Activated CD4-positive, alpha-beta T cell treated with anti-CD3 and anti-CD28 coated beads, Interleukin-10, Interleukin-2, amounts not matched to agents 100 ng/mL and 50 ng/mL, durations not matched to agents 16 hours and 8 hours (primary cell): ENCODE results near the gene XYLT1.
"Not testable (repeated sequence)": the region's sequence is repeated elsewhere in the genome, so short reads cannot be mapped to it uniquely, and the experiment has no call there.

Experiments used
- DNase-seq: peaks from one replicate; pipeline ENCODE4 v3.0.0-alpha.2; 2020

Gene XYLT1, protein sequence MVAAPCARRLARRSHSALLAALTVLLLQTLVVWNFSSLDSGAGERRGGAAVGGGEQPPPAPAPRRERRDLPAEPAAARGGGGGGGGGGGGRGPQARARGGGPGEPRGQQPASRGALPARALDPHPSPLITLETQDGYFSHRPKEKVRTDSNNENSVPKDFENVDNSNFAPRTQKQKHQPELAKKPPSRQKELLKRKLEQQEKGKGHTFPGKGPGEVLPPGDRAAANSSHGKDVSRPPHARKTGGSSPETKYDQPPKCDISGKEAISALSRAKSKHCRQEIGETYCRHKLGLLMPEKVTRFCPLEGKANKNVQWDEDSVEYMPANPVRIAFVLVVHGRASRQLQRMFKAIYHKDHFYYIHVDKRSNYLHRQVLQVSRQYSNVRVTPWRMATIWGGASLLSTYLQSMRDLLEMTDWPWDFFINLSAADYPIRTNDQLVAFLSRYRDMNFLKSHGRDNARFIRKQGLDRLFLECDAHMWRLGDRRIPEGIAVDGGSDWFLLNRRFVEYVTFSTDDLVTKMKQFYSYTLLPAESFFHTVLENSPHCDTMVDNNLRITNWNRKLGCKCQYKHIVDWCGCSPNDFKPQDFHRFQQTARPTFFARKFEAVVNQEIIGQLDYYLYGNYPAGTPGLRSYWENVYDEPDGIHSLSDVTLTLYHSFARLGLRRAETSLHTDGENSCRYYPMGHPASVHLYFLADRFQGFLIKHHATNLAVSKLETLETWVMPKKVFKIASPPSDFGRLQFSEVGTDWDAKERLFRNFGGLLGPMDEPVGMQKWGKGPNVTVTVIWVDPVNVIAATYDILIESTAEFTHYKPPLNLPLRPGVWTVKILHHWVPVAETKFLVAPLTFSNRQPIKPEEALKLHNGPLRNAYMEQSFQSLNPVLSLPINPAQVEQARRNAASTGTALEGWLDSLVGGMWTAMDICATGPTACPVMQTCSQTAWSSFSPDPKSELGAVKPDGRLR

GRCh38 chr16:17470908-17471718, at the start of gene XYLT1:
TSS of gene XYLT1 (minus strand) at chr16:17470960. CDS start at chr16:17470796, 164 bp downstream.
- DNase-seq: peak; percentile 50

DNA sequence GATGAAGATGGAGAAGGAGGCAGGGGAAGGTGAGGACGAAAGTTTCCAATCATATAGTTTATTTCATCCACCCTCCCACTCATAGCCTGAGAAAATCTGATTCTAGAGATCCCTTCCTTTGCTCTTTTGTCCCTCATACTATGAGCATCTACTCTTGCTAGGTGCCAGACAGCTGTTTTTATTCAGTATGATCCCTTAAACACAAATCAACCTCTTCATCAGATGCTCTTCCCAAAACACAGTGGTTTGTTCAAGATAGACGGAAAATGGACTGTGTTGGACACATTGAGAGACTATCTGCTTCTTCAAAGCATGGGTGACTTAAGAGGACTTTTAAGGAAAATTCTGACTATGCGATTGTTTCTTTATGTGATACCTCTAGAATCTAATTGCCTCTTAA, 49.4 kb upstream of the XYLT1 start:
- no peak for DNase-seq

DNA sequence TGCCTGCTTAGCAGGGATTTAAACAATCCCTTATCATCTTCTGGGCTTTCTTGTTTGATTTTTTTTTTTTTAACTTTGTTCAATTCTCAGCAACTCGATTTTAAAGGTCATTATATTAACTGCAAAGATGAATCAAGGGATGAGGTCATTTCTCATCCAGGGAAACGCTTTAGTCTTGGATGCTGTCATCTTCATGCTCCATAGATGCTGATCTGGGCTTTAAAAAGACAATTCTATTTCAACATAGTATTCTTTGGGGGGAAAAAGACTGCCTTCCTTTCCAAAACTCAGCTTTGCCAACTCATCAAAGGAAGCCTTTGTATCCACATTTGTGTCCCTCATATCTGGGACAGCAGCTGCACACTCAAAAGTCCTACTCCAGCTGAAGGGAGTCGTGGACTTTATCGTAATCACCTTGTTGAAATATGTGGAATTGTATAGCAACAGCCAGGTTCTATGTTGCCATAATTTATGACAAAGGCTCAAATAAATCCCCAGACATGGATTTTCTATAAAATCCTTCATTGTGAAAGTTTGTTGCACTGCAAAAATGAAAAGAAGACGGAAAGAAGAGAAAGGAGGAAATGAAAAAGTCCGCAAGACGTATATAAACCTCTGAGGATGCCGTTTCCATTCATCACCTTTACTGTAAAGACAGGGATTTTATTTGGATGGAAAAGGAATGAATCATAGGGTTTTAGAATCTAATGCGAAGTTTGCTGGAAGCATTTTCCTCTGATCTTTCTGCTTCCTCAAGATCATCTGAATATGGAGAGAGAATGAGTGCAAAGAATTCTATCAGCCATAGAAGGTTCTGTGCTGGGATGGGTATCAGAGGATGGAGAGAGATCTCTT, 48.6 kb upstream of the XYLT1 start:
- DNase-seq: no peak

- no peak for DNase-seq
Measured at GRCh38 chr16:17518441-17518840, 47.7 kb upstream of the XYLT1 start.

DNA sequence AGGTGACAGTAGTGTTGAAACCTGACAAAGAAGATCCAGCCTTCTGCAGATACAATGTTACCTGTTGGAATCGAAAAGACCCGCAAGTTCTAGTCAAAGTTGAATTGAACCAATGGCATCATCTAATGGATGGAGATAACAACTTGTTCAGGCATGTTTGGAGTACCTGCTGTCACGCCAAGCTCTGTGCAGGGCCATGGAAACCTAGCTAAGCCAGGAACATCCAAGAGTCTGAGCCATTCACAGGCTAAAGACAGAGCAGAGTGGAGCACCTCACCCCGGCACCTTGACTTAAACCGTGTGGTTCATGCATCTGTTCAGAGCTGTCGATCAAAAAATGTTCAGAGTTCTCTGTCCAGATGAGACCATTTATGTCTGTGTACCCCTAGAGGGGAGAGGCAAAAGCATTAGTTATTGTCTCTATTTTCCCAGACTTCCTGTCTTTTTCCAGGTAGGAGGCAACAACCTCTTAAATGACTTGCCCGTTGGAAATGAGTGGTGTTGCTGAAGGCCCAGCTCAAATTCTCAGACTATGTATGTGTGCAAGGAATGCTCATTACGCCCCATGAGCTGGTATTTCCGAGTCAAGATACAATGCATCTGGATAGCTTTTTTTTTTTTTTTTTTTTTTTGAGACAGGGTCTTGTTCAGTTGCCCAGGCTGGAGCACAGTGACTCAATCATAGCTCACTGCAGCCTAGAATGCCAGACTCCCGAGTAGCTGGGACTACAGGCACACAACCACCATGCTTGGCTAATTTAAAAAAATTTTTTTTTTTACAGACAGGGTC, 44.9 kb upstream of the XYLT1 start:
- DNase-seq: no peak

DNA sequence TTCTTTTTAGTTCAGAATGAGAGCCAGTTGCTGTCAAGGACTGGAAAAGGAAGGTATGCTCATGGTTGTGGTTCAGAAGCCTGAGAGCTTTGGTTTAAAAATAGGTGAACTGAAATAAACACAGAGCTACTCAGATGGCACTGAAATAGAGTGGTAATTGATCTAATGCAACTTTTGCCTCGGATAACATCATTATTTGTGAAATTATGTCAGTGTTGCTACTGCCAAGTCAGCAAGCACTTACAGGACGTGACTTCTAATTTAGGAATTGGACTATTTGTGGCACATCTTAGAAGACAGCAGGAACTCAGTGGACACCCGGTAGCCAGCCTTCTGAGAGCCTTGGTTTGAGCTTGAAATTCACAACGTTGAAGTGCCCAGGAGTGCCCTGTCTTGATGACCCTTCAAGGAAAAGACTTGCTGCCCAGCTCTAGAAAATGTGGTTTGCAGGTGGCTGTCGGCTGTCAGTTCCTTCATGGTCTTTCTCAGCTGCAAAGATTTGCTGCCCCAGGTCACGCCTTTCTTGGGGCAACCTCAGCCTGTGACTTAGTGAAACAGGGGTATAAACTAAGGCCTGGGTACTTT, 42.0 kb upstream of the XYLT1 start:
- DNase-seq: no peak

- DNase-seq: no peak
Measured at GRCh38 chr16:17511340-17511739, 40.6 kb upstream of the XYLT1 start.

GRCh38 chr16:17510567-17510966, 39.8 kb upstream of the XYLT1 start:
- DNase-seq: no peak

GRCh38 chr16:17509194-17509593, 38.4 kb upstream of the XYLT1 start:
- no peak for DNase-seq

GRCh38 chr16:17508303-17508702, 37.5 kb upstream of the XYLT1 start:
- no peak for DNase-seq

DNA sequence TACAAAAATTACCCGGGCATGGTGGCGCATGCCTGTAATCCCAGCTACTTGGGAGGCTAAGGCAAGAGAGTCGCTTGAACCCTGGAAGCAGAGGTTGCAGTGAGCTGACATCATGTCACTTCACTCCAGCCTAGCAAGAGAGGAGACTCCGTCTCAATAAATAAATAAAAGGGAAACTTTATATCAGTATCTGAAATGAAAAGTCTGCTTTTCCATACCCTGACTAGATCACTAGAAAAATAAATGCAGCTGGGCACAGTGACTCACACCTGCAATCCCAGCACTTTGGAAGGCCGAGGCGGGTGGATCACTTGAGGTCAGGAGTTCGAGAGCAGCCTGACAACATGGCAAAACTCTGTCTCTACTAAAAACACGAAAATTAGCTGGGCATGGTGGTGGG, 36.8 kb upstream of the XYLT1 start:
- DNase-seq: not testable (repeated sequence)

DNA sequence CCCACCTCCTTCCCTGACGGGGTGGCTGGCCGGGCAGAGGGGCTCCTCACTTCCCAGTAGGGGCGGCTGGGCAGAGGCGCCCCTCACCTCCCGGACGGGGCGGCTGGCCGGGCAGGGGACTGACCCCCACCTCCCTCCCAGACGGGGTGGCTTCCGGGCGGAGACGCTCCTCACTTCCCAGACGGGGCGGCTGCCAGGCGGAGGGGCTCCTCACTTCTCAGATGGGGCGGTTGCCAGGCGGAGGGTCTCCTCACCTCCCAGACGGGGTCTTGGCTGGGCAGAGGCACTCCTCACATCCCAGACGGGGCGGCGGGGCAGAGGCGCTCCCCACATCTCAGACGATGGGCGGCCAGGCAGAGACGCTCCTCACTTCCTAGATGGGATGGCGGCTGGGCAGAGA, 35.1 kb upstream of the XYLT1 start:
- DNase-seq: not testable (repeated sequence)

GRCh38 chr16:17504050-17504449, 33.3 kb upstream of the XYLT1 start:
- DNase-seq: no peak

GRCh38 chr16:17503331-17503730, 32.6 kb upstream of the XYLT1 start:
- DNase-seq: no peak

DNA sequence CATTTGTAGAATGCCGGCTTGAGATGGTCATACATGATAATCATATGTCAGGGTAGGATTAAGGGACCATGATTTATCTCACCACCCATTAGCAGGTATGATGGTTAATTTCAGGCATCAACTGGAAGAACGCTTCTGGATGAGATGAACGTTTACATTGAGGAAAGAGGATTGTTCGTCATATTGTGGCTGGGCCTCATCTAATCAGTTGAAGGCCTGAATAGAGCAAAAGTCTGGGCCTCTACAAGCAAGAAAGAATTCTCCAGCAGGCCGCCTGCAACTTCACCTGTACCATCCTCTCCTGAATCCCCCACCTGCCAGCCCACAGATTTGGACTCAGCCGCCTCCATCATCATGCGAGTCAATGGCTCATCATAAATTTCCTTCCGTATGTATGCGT, 30.6 kb upstream of the XYLT1 start:
- no peak for DNase-seq

- no peak for DNase-seq
Measured at GRCh38 chr16:17499223-17499902, 28.6 kb upstream of the XYLT1 start.

DNA sequence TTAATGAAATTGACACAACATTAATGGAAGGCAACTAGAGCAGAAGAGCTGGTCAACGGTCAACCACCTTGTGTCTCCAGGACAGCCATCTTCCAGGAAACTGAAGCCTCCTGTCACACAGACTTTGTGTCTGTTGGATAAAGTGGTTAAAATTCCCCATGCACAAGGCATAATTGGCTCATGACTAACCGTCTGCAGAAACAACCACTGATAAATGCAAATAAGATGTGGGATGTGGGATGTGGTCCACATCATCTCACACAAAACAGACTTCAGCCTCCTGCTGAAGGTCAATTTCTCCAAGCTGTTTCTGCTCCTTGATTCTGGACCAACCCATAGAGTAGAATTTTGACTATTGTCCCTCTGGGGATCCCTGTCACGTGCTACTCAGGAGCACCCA, 26.9 kb upstream of the XYLT1 start:
- no peak for DNase-seq

DNA sequence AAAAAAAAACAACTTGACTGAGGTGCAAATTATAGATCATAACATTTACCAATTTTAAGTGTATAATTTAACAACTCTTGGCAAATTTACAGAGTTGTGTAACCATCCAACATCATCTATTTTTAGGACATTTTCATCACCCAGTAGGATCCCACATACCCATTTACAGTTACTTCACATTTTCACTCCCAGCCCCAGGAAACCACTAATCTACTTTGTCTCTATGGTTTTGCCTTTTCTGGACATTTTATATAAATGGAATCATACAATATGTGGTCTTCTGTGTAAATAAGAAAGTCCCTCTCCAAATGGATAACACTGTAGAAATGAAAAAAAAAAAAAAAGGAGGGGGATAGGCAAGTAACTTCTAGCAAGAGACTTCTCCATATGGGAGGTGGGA, 26.1 kb upstream of the XYLT1 start:
- DNase-seq: no peak

DNA sequence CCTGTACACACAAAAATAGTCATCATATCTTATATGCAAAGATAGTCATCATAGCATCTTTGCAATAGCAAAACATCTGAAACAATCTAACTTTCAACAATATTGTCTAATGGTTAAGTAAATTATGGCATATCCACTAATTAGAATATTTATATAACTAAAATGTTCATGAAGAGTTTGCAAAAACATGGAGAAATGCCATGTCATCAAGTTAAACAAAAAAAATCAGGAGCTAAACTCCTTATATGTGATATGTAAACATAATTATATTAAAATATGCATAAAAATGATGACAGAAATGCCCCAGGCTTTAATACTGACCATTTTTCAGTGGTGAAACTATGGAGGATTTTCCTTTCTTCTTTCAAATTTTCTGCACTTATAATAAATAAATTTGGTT, 22.3 kb upstream of the XYLT1 start:
- DNase-seq: no peak

DNA sequence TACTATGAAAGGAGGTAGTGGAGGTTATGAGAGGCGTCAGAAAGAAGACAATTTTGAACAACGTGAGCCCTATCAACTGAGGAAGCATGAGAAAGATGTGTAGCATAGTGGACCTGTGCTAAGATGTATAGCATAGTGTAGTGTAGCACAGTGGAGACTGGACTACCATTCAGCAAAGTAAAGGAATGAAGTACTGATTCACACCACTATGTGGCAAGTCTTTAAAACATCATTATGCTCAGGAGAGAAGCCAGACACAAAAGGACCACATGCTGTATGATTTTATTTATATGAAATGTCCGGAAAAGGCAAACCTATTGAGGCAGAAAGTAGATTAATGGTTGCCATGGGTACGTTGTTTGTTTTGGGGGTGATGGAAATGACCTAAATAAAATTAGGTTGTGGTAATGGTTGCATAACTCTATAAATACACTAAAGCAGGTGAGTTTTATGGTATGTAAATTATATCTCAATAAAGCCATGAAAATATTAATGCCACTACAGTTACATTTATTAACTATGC, 20.4 kb upstream of the XYLT1 start:
- DNase-seq: no peak
